ENCODE results near the gene HSPA2.

Gene HSPA2

DNA sequence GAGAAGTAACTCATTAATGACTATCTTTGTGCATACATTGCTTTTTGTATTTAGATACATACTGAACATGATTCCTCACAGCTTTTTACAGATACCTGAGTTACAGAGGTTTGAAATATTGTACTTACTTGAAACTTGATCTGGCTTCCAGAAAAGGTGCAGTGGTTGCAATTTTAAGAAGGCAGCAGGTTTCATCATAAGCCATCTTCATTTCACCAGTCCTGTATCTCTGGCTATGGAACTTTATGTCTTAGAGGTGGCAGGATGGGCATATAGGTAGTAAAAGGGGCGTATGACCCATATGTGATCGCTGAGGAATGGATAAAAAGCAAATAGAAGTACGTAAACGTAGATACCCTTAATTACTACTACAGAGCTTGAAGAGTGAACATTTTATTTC is 22.3 kb upstream of the HSPA2 start:
- no peak for TF ChIP-seq CTCF (IDR thresholded peaks at IDR 0.05; ENCODE audit: extremely low read depth, missing control alignments)
- no peak for DNase-seq (ENCODE audit: low spot score)

- no peak for TF ChIP-seq CTCF (IDR thresholded peaks at IDR 0.05; ENCODE audit: extremely low read depth, missing control alignments)
These were observed 19.8 kb upstream of the HSPA2 start for GRCh38 chr14:64520699-64521098.

GRCh38 chr14:64522591-64523355 is 17.8 kb upstream of the HSPA2 start:
- DNase-seq (ENCODE audit: low spot score): no peak
- TF ChIP-seq CTCF (IDR thresholded peaks at IDR 0.05; ENCODE audit: extremely low read depth, missing control alignments): no peak

More at GRCh38 chr14:64520699-64521098, 19.8 kb upstream of the HSPA2 start:
- no peak for DNase-seq (ENCODE audit: low spot score)

DNA sequence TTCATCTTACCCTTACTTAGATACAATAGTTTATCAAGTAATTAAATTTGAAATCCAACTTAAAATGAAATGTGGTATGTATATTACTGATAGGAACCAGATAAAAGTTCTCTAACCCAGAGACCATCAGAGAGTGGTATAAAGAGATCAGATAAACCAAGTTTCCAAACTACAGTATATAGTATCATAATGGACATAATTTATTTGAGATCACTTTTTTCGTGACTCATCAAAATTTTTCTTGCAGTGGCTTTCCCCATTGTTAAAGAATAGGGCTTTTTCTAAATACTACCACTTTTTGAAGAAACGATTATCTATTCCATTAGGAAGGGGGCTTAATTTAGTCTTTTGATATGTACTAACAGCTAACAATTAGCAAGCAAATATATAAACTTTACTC is 15.2 kb upstream of the HSPA2 start:
- TF ChIP-seq CTCF (IDR thresholded peaks at IDR 0.05; ENCODE audit: extremely low read depth, missing control alignments): no peak
- DNase-seq (ENCODE audit: low spot score): no peak

DNA sequence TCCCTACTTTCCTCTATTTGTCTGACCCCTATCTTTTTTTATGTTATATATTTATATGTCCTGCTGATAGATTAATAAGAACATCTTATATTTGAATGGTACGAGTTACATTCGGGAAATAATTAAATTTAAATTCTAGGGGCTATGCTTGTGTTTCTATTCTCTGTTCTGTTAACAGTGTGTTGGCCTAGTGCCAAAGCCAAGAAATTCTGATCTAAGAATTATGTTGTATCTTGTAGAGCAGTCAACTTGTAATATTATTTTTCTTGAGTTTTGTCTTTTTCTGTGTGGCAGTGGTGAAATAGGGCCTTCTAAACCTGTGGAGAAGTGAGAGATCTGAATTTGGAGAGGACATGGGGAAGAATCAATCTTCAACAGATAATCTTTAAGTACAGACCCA is 9.0 kb upstream of the HSPA2 start:
- no peak for DNase-seq (ENCODE audit: low spot score)
- TF ChIP-seq CTCF (IDR thresholded peaks at IDR 0.05; ENCODE audit: extremely low read depth, missing control alignments): no peak

- no peak for DNase-seq (ENCODE audit: low spot score)
- no peak for TF ChIP-seq CTCF (IDR thresholded peaks at IDR 0.05; ENCODE audit: extremely low read depth, missing control alignments)
These were observed 3.9 kb upstream of the HSPA2 start for GRCh38 chr14:64536488-64537245.

GRCh38 chr14:64541261-64541971 is 875 bp downstream of the HSPA2 start:
- no peak for TF ChIP-seq CTCF (IDR thresholded peaks at IDR 0.05; ENCODE audit: extremely low read depth, missing control alignments)
- DNase-seq (ENCODE audit: low spot score): no peak

All from GM20000 (cell line).